22Rv1 (cell line): Measurements from ENCODE around the gene TMEM150C.

Source experiments
- ZFX ChIP-seq: fragments of 450-650 bp; IDR thresholded peaks from 2 replicates; pipeline ENCODE4 v1.6.1; 2017; ENCODE audit warnings: antibody characterized with exemption, borderline replicate concordance
- TF ChIP-seq, protein P1 (sequence below): fragments of 450-650 bp; IDR thresholded peaks from 2 replicates; pipeline ENCODE4 v1.5.1; 2017; ENCODE audit warnings: mild to moderate bottlenecking

DNA sequence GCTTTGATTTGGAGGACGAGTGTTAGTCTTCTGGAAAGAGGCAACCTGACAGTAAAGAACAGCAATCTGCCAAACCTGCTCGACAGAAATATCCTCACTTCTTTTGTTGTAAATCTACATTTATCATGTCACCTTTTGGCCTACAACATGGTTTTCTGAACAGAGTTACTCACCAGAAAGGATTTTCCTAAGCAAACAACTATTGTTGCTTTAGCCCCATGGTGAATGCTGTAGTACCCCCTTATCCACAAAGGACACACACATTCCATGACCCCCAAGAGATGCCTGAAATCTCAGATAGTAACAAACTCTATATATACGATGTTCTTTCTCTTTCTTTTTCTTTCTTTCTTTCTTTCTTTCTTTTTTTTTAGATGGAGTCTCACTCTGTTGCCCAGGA, 42.7 kb downstream of the TMEM150C start:
- TF ChIP-seq, protein P1, sequence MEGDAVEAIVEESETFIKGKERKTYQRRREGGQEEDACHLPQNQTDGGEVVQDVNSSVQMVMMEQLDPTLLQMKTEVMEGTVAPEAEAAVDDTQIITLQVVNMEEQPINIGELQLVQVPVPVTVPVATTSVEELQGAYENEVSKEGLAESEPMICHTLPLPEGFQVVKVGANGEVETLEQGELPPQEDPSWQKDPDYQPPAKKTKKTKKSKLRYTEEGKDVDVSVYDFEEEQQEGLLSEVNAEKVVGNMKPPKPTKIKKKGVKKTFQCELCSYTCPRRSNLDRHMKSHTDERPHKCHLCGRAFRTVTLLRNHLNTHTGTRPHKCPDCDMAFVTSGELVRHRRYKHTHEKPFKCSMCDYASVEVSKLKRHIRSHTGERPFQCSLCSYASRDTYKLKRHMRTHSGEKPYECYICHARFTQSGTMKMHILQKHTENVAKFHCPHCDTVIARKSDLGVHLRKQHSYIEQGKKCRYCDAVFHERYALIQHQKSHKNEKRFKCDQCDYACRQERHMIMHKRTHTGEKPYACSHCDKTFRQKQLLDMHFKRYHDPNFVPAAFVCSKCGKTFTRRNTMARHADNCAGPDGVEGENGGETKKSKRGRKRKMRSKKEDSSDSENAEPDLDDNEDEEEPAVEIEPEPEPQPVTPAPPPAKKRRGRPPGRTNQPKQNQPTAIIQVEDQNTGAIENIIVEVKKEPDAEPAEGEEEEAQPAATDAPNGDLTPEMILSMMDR, result no peak
- TF ChIP-seq ZFX, result no peak
